OCI-LY7 (cell line): ENCODE results near the gene CLK4. TPM values are rescaled to one million over a fixed set of nuclear protein-coding genes. Genes with fewer than 3 reads are reported as not detected.

Experiments
- BruUV-seq: library from RNA; stranded (reverse); fragments of 400-500 nt; replicated peaks from 2 replicates; lab custom pipeline; 2021; lab: Mats Ljungman, UMichigan
- CTCF ChIA-PET: fragments of 300-600 bp; sonication (Branson Sonifier 250); formaldehyde crosslinking; loops from one replicate; lab custom pipeline; 2022; ENCODE audit warnings: antibody characterized with exemption; ENCODE audit not compliant: unreplicated experiment; lab: Charles Lee
- POLR2A ChIA-PET: fragments of 300-600 bp; sonication (Branson Sonifier 250); formaldehyde crosslinking; loops from one replicate; lab custom pipeline; 2022; ENCODE audit warnings: antibody characterized with exemption; lab: Charles Lee
- DNase-seq: peaks from one replicate; pipeline ENCODE4 v3.0.0-alpha.2; 2015; ENCODE audit warnings: low spot score
- H2AFZ ChIP-seq: fragments of 200-600 bp; sonication (generic), shearing (Covaris generic); 2 replicates; pipeline ENCODE4 v1.6.1; 2014; ENCODE audit warnings: mild to moderate bottlenecking, antibody characterized with exemption, low read length, moderate library complexity
- H3K27ac ChIP-seq: fragments of 200-600 bp; sonication (generic); 2 replicates; pipeline ENCODE4 v1.5.1; 2014; ENCODE audit warnings: mixed run types, low read depth, mild to moderate bottlenecking, moderate library complexity, low read length, inconsistent platforms; ENCODE audit not compliant: poor library complexity, severe bottlenecking
- H3K36me3 ChIP-seq: fragments of 200-600 bp; sonication (generic); 2 replicates; pipeline ENCODE4 v1.6.1; 2014; ENCODE audit warnings: mild to moderate bottlenecking, antibody characterized with exemption, low read length, moderate library complexity, mixed read lengths; ENCODE audit not compliant: insufficient read depth
- H3K4me1 ChIP-seq: fragments of 200-600 bp; sonication (generic); 2 replicates; pipeline ENCODE4 v1.5.1; 2014; ENCODE audit warnings: mild to moderate bottlenecking, low read length; ENCODE audit not compliant: insufficient read depth, poor library complexity, severe bottlenecking
- H3K4me2 ChIP-seq: fragments of 200-600 bp; sonication (generic); 2 replicates; pipeline ENCODE4 v1.6.1; 2014; ENCODE audit warnings: mild to moderate bottlenecking, low read length
- H3K4me3 ChIP-seq: fragments of 200-600 bp; sonication (generic); 2 replicates; pipeline ENCODE4 v1.5.1; 2014; ENCODE audit warnings: mild to moderate bottlenecking, low read depth, low read length; ENCODE audit not compliant: poor library complexity, severe bottlenecking
- H3K79me2 ChIP-seq: fragments of 200-600 bp; sonication (generic); 2 replicates; pipeline ENCODE4 v1.6.1; 2016; ENCODE audit warnings: low read depth, mild to moderate bottlenecking, low read length, moderate library complexity, mixed read lengths; ENCODE audit not compliant: insufficient read depth
- H3K9me2 ChIP-seq: fragments of 200-600 bp; sonication (generic); 2 replicates; pipeline ENCODE4 v1.6.1; 2016; ENCODE audit warnings: mild to moderate bottlenecking, low read length, mixed read lengths; ENCODE audit not compliant: insufficient read depth
- H3K9me3 ChIP-seq: fragments of 200-600 bp; sonication (generic); 2 replicates; pipeline ENCODE4 v1.6.1; 2014; ENCODE audit warnings: mild to moderate bottlenecking, mixed run types, low read length, mixed read lengths
- H4K20me1 ChIP-seq: fragments of 200-600 bp; sonication (generic); 2 replicates; pipeline ENCODE4 v1.6.1; 2014; ENCODE audit warnings: mild to moderate bottlenecking, antibody characterized with exemption, low read length, moderate library complexity, mixed read lengths; ENCODE audit not compliant: insufficient read depth
- CTCF ChIP-seq: fragments of 200-600 bp; sonication (generic); conservative IDR thresholded peaks from 2 replicates; pipeline ENCODE4 v1.5.1; 2014; ENCODE audit warnings: mild to moderate bottlenecking, antibody characterized with exemption, low read length, moderate library complexity, mixed read lengths
- EZH2phosphoT487 ChIP-seq: fragments of 200-600 bp; sonication (generic); IDR thresholded peaks from 2 replicates; pipeline ENCODE4 v1.6.1; 2018; ENCODE audit warnings: low read depth, borderline replicate concordance, mild to moderate bottlenecking, mixed run types, antibody characterized with exemption, low read length, moderate library complexity, mixed read lengths
- intact Hi-C: fragments of 100-400 bp; cut with micrococcal nuclease; formaldehyde crosslinking; loops from one replicate; pipeline ENCODE4 v1.10.0; 2022; ENCODE audit not compliant: unreplicated experiment
- total RNA-seq, 2 experiments: library from RNA; depleted of rRNA in 1 of 2; stranded (reverse); fragments of >200 nt in 1 of 2; shearing (Covaris generic) in 1 of 2; gene quantifications; 2 replicates each; pipeline ENCODE4 v1.2.3, GENCODE V29; 2014 to 2022

Gene CLK4
- total RNA-seq, 2 experiments from 2014 or later = 32.6 to 37.4 TPM

GRCh38 chr5:178650214-178650613, 23.4 kb upstream of the CLK4 start:
- H4K20me1 ChIP-seq = no peaks in the 10 kb centered on the region
- H3K4me2 ChIP-seq = no peak overlapping the region
- H3K27ac ChIP-seq = no peak overlapping the region
- H3K9me3 ChIP-seq = no peaks in the 10 kb centered on the region
- no peak overlapping the region for H3K4me3 ChIP-seq
- intact Hi-C loops = no loop called here
- no peaks in the 10 kb centered on the region for H3K79me2 ChIP-seq
- no peaks in the 10 kb centered on the region for H3K9me2 ChIP-seq
- no peaks in the 10 kb centered on the region for H3K36me3 ChIP-seq
- ChIA-PET CTCF (no interaction called here), POLR2A (no interaction called here)
- no peak overlapping the region for H2AFZ ChIP-seq
- BruUV-seq = no TSS peak
- TF ChIP-seq CTCF = no peak
- no peak for TF ChIP-seq EZH2phosphoT487
- no peaks in the 10 kb centered on the region for H3K4me1 ChIP-seq
- DNase-seq = no peak

GRCh38 chr5:178649580-178649979, 22.7 kb upstream of the CLK4 start:
- Histone ChIP-seq H3K27ac (no peak overlapping the region), H4K20me1 (no peaks in the 10 kb centered on the region), H3K79me2 (no peaks in the 10 kb centered on the region), H3K9me3 (no peaks in the 10 kb centered on the region), H3K36me3 (no peaks in the 10 kb centered on the region), H3K4me3 (no peak overlapping the region), H3K4me2 (no peak overlapping the region), H3K4me1 (no peaks in the 10 kb centered on the region), H2AFZ (no peak overlapping the region), H3K9me2 (no peaks in the 10 kb centered on the region)
- intact Hi-C loops = no loop called here
- no peak for DNase-seq
- no TSS peak for BruUV-seq
- CTCF ChIA-PET = no interaction called here
- POLR2A ChIA-PET = no interaction called here
- TF ChIP-seq CTCF = no peak

- intact Hi-C loops = no loop called here
- Histone ChIP-seq H3K36me3 (no peaks in the 10 kb centered on the region), H3K79me2 (no peaks in the 10 kb centered on the region), H2AFZ (no peak overlapping the region), H4K20me1 (no peaks in the 10 kb centered on the region), H3K4me1 (no peaks in the 10 kb centered on the region), H3K27ac (no peak overlapping the region), H3K9me2 (no peaks in the 10 kb centered on the region), H3K4me3 (no peak overlapping the region), H3K4me2 (no peak overlapping the region), H3K9me3 (no peaks in the 10 kb centered on the region)
- TF ChIP-seq EZH2phosphoT487 (no peak), CTCF (no peak)
- ChIA-PET CTCF (no interaction called here), POLR2A (no interaction called here)
- BruUV-seq = no TSS peak
- DNase-seq = no peak
These were observed 18.1 kb upstream of the CLK4 start for GRCh38 chr5:178644826-178645545.
